Activated gamma-delta T cell (primary cell): ENCODE results near the gene PAWR.
"Not testable (repeated sequence)": the region's sequence is repeated elsewhere in the genome, so short reads cannot be mapped to it uniquely, and the experiment has no call there.

Source experiments
- DNase-seq: peaks from one replicate; lab custom pipeline; 2025; lab: John Stamatoyannopoulos, UW

Gene PAWR

GRCh38 chr12:79648881-79649280 lies 41.9 kb downstream of the PAWR start:
- no peak for DNase-seq

GRCh38 chr12:79646843-79647242 lies 43.9 kb downstream of the PAWR start:
- not testable (repeated sequence) for DNase-seq

GRCh38 chr12:79645235-79645630 lies 45.5 kb downstream of the PAWR start:
- DNase-seq: no peak

- no peak for DNase-seq
Observed at GRCh38 chr12:79644274-79645234, 46.2 kb downstream of the PAWR start.

- DNase-seq: no peak
Observed at GRCh38 chr12:79643821-79644220, 46.9 kb downstream of the PAWR start.

GRCh38 chr12:79638490-79638889 lies 52.3 kb downstream of the PAWR start:
- DNase-seq: no peak

- DNase-seq: no peak
Observed at GRCh38 chr12:79637093-79637492, 53.7 kb downstream of the PAWR start.

GRCh38 chr12:79635676-79636075 lies 55.1 kb downstream of the PAWR start:
- no peak for DNase-seq

GRCh38 chr12:79634957-79635471 lies 55.8 kb downstream of the PAWR start:
- no peak for DNase-seq

GRCh38 chr12:79629561-79629960 lies 61.2 kb downstream of the PAWR start:
- DNase-seq: no peak

- not testable (repeated sequence) for DNase-seq
Observed at GRCh38 chr12:79626735-79627134, 64.0 kb downstream of the PAWR start.

GRCh38 chr12:79624378-79624777 lies 66.4 kb downstream of the PAWR start:
- DNase-seq: no peak

- no peak for DNase-seq
Observed at GRCh38 chr12:79619872-79620562, 70.7 kb downstream of the PAWR start.

- no peak for DNase-seq
Observed at GRCh38 chr12:79618848-79619404, 71.8 kb downstream of the PAWR start.

GRCh38 chr12:79617696-79618095 lies 73.1 kb downstream of the PAWR start:
- no peak for DNase-seq

GRCh38 chr12:79615596-79616560 lies 74.9 kb downstream of the PAWR start:
- no peak for DNase-seq

GRCh38 chr12:79614730-79615129 lies 76.0 kb downstream of the PAWR start:
- DNase-seq: no peak

- no peak for DNase-seq
Observed at GRCh38 chr12:79601908-79602307, 88.9 kb downstream of the PAWR start.

GRCh38 chr12:79597910-79598309 lies 92.9 kb downstream of the PAWR start:
- DNase-seq: no peak

- DNase-seq: no peak
Observed at GRCh38 chr12:79596719-79597350, 93.9 kb downstream of the PAWR start.

GRCh38 chr12:79595273-79595672 lies 95.5 kb downstream of the PAWR start:
- no peak for DNase-seq
